ENCODE data around the gene MTMR3.

- no peak for TF ChIP-seq RAD21 (IDR thresholded peaks at IDR 0.05)
- no peak for TF ChIP-seq TAF1 (conservative IDR thresholded peaks at IDR 0.05)
- TF ChIP-seq CTCF (IDR thresholded peaks at IDR 0.05; ENCODE audit: low read depth, low read length, missing input control) = no peak
- TF ChIP-seq, protein P1, sequence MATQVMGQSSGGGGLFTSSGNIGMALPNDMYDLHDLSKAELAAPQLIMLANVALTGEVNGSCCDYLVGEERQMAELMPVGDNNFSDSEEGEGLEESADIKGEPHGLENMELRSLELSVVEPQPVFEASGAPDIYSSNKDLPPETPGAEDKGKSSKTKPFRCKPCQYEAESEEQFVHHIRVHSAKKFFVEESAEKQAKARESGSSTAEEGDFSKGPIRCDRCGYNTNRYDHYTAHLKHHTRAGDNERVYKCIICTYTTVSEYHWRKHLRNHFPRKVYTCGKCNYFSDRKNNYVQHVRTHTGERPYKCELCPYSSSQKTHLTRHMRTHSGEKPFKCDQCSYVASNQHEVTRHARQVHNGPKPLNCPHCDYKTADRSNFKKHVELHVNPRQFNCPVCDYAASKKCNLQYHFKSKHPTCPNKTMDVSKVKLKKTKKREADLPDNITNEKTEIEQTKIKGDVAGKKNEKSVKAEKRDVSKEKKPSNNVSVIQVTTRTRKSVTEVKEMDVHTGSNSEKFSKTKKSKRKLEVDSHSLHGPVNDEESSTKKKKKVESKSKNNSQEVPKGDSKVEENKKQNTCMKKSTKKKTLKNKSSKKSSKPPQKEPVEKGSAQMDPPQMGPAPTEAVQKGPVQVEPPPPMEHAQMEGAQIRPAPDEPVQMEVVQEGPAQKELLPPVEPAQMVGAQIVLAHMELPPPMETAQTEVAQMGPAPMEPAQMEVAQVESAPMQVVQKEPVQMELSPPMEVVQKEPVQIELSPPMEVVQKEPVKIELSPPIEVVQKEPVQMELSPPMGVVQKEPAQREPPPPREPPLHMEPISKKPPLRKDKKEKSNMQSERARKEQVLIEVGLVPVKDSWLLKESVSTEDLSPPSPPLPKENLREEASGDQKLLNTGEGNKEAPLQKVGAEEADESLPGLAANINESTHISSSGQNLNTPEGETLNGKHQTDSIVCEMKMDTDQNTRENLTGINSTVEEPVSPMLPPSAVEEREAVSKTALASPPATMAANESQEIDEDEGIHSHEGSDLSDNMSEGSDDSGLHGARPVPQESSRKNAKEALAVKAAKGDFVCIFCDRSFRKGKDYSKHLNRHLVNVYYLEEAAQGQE (IDR thresholded peaks at IDR 0.05) = no peak
- TF ChIP-seq YY1 (IDR thresholded peaks at IDR 0.05) = no peak
- no peak for TF ChIP-seq MAX (IDR thresholded peaks at IDR 0.05)
- no peak for TF ChIP-seq JUND (IDR thresholded peaks at IDR 0.05)
- TF ChIP-seq SP1 (IDR thresholded peaks at IDR 0.05) = no peak
- TF ChIP-seq EGR1 (IDR thresholded peaks at IDR 0.05; ENCODE audit: low read depth in 2 of 2) = no peak
These were observed 173.0 kb downstream of the MTMR3 start for GRCh38 chr22:30056015-30056414.
